ENCODE results near the gene PRR14.
"Not testable (repeated sequence)": the region's sequence is repeated elsewhere in the genome, so short reads cannot be mapped to it uniquely, and the experiment has no call there.

DNA sequence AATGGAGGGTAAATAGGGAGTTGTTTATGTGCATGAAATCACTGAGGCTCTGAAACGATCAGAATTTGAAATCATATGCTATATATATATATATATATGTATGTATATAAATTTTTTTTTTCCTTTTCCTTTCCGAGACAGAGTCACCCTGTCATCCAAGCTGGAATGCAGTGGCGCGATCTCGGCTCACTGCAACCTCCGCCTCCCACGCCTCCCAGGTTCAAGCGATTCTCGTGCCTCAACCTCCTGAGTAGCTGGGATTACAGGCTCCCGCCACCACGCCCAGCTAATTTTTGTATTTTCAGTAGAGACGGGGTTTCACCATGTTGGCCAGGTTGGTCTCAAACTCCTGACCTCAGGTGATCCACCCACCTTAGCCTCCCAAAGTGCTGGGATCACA is 52.3 kb downstream of the PRR14 start:
- TF ChIP-seq, protein P1, sequence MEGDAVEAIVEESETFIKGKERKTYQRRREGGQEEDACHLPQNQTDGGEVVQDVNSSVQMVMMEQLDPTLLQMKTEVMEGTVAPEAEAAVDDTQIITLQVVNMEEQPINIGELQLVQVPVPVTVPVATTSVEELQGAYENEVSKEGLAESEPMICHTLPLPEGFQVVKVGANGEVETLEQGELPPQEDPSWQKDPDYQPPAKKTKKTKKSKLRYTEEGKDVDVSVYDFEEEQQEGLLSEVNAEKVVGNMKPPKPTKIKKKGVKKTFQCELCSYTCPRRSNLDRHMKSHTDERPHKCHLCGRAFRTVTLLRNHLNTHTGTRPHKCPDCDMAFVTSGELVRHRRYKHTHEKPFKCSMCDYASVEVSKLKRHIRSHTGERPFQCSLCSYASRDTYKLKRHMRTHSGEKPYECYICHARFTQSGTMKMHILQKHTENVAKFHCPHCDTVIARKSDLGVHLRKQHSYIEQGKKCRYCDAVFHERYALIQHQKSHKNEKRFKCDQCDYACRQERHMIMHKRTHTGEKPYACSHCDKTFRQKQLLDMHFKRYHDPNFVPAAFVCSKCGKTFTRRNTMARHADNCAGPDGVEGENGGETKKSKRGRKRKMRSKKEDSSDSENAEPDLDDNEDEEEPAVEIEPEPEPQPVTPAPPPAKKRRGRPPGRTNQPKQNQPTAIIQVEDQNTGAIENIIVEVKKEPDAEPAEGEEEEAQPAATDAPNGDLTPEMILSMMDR (conservative IDR thresholded peaks at IDR 0.05 in 1 of 2, IDR thresholded peaks at IDR 0.05 in 1 of 2; ENCODE audit: low read depth in 1 of 2, low read length in 2 of 2): not testable (repeated sequence)
- TF ChIP-seq EZH2 (IDR thresholded peaks at IDR 0.05; ENCODE audit: low read length, missing control alignments): not testable (repeated sequence)

All from fibroblast of lung (primary cell).